Measurements from ENCODE around the gene ZNF766. TPM values are rescaled to one million over a fixed set of nuclear protein-coding genes. Genes with fewer than 3 reads are reported as not detected.

The ZNF766 gene
- total RNA-seq, 1 donor from 2014 or later, result 26.2 TPM

DNA sequence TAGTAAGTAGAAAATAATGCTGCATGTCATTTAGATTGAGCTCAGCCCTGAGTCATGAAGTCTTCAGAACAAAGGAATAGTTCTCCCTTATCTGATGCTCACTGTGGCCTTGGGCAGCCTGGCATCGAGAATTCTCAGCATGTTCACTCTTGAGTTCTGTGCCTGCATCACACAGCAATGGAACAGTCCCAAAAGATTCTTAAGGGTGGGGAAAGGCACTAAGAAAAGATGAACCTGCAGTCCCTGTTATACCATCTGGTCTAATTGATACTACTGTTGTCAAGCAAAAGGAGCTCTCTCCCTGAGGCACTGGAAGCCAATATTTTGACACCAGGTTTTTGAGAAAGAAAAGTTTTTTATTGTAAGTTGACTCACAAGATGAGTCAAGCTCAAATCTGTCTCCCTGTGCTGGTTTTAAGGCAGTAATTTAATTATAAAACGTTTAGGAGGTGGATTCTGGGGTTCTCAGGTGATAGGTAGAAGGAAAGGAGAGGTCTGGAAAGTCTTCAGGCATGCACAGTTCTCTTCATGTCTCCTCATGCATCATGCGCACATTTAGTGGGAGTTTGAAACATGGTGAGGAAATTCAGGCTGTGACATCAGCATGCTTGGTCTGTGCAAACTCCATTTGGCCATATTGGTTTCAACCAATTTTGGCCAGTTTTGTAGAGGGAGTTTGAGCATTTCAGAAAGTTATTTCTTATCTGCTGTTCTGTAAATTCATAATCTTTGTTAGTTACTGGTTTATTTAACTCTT lies 38.1 kb upstream of the ZNF766 start:
- TF ChIP-seq, protein P1, sequence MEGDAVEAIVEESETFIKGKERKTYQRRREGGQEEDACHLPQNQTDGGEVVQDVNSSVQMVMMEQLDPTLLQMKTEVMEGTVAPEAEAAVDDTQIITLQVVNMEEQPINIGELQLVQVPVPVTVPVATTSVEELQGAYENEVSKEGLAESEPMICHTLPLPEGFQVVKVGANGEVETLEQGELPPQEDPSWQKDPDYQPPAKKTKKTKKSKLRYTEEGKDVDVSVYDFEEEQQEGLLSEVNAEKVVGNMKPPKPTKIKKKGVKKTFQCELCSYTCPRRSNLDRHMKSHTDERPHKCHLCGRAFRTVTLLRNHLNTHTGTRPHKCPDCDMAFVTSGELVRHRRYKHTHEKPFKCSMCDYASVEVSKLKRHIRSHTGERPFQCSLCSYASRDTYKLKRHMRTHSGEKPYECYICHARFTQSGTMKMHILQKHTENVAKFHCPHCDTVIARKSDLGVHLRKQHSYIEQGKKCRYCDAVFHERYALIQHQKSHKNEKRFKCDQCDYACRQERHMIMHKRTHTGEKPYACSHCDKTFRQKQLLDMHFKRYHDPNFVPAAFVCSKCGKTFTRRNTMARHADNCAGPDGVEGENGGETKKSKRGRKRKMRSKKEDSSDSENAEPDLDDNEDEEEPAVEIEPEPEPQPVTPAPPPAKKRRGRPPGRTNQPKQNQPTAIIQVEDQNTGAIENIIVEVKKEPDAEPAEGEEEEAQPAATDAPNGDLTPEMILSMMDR (IDR thresholded peaks at IDR 0.05; ENCODE audit: unreplicated experiment), result no peak
- no peaks in the 10 kb centered on the region for H3K27me3 Mint-ChIP-seq (ENCODE audit: low read depth)
- H3K36me3 Mint-ChIP-seq, result peaks cover 15% of the 10 kb centered on the region
- no peaks in the 10 kb centered on the region for H3K9me3 Mint-ChIP-seq
- no peak overlapping the region for H3K27ac Mint-ChIP-seq
- no peak overlapping the region for H3K4me3 Mint-ChIP-seq
- no peak for DNase-seq (ENCODE audit: low spot score in 2 of 2, unreplicated experiment in 2 of 2)
- H3K4me1 Mint-ChIP-seq, result no peaks in the 10 kb centered on the region

DNA sequence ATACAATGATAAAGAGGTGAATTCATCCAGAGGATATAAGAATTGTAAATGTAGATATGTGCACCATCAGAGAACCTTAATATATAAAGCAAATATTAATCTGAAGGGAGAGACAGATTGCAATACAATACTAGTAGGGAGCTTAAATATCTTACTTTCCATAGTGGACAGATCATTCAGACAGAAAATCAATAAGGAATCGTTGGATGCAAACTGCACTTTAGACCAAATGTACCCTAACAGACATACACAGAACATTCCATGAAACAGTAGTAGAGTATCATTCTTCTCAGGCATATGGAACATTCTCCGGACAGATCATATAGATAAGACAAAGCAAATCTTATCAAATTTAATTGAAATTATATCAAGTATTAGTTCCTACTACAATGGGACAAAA lies 35.0 kb upstream of the ZNF766 start:
- no peaks in the 10 kb centered on the region for H3K36me3 Mint-ChIP-seq
- DNase-seq (ENCODE audit: low spot score in 2 of 2, unreplicated experiment in 2 of 2), result no peak
- peaks cover 2% of the 10 kb centered on the region for H3K27me3 Mint-ChIP-seq (ENCODE audit: low read depth)
- no peaks in the 10 kb centered on the region for H3K4me1 Mint-ChIP-seq
- H3K9me3 Mint-ChIP-seq, result no peaks in the 10 kb centered on the region
- TF ChIP-seq, protein P1 (IDR thresholded peaks at IDR 0.05; ENCODE audit: unreplicated experiment), result no peak
- H3K27ac Mint-ChIP-seq, result no peak overlapping the region
- H3K4me3 Mint-ChIP-seq, result no peak overlapping the region

DNA sequence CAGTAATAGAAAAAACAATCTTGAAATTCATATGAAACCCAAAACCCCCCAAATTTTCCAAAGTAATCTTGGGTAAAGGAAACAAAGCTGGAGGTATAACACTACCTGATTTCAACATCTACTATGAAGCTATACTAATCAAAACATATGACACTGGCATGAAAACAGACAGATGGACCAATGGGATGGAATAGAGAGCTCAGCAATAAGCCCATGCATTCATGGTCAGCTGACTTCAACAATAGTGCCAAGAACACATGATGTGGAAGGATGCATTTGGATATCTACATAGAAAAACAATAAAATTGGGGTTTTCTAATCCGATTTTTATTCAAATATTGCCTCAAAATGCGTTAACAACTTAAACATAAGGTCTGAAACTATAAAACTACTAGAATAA lies 32.2 kb upstream of the ZNF766 start:
- TF ChIP-seq, protein P1 (IDR thresholded peaks at IDR 0.05; ENCODE audit: unreplicated experiment), result no peak
- Mint-ChIP-seq H3K4me3 (no peak overlapping the region), H3K9me3 (no peaks in the 10 kb centered on the region), H3K27me3 (ENCODE audit: low read depth) (peaks cover 3% of the 10 kb centered on the region), H3K4me1 (no peaks in the 10 kb centered on the region), H3K36me3 (no peaks in the 10 kb centered on the region), H3K27ac (no peak overlapping the region)
- DNase-seq (ENCODE audit: low spot score in 2 of 2, unreplicated experiment in 2 of 2), result no peak

DNA sequence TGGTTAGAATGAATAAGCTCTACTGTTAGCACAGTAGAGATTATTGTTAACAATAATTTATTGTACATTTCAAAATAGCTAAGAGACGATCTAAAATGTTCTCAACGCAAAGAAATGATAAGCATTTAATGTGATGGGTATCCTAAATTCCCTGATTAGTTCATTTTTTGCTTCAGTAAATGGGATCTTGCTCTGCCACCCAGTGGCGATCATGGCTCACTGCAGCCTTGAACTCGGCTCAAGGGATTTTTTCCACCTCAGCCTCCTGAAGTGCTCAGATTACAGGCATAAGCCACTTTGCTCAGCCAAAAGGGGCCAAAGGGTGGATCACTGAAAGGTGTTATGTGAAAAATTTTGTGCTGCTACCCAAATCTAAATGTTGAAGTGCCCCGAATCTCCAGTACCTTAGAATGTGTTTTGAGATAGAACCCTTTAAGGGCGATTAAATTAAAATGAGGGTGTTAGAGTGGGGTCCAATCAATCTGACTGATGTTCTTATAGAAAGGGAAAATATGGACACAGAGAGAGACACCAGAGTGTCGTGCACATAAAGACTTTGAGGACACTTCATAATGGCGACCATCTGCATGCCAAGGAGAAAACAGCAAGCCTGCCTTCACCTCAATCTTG lies 31.5 kb upstream of the ZNF766 start:
- TF ChIP-seq, protein P1 (IDR thresholded peaks at IDR 0.05; ENCODE audit: unreplicated experiment), result peak; percentile 91
- Mint-ChIP-seq H3K4me3 (no peak overlapping the region), H3K4me1 (no peaks in the 10 kb centered on the region), H3K27ac (no peak overlapping the region), H3K9me3 (no peaks in the 10 kb centered on the region), H3K27me3 (ENCODE audit: low read depth) (peaks cover 3% of the 10 kb centered on the region), H3K36me3 (no peaks in the 10 kb centered on the region)
- peak in 1 of 2 experiments; percentile 63 for DNase-seq (ENCODE audit: low spot score in 2 of 2, unreplicated experiment in 2 of 2)

DNA sequence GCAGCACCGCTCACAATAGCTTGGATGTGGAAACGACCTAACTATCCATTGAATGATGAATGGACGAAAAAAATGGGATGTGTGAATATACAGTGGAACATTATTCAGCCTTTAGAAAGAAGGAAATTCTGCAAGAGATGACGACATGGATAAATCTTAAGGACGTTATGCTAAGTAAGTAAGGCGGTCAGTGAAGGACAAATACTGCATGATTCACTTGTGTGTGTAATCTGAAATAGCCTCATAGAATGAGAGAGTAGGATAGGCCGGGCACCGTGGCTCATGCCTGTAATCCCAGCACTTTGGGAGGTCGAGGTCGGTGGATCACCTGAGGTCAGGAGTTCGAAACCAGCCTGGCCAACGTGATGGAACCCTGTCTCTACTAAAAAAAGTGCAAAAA lies 25.4 kb upstream of the ZNF766 start:
- Mint-ChIP-seq H3K36me3 (no peaks in the 10 kb centered on the region), H3K9me3 (no peaks in the 10 kb centered on the region), H3K27ac (no peak overlapping the region), H3K4me3 (no peak overlapping the region), H3K27me3 (ENCODE audit: low read depth) (peaks cover 6% of the 10 kb centered on the region), H3K4me1 (no peaks in the 10 kb centered on the region)
- TF ChIP-seq, protein P1 (IDR thresholded peaks at IDR 0.05; ENCODE audit: unreplicated experiment), result no peak
- DNase-seq (ENCODE audit: low spot score in 2 of 2, unreplicated experiment in 2 of 2), result no peak

Data from mesothelial cell of epicardium (in vitro differentiated cells).